Measurements from ENCODE around the gene SH3BP2. TPM values are rescaled to one million over a fixed set of nuclear protein-coding genes. Genes with fewer than 3 reads are reported as not detected.
A peak's percentile ranks its signal among the peaks of the same experiment; 100 is the strongest.

Gene SH3BP2
- polyA plus RNA-seq, 3 donors from 2014 or later: 12.6 to 71.0 (median 22.7) TPM

GRCh38 chr4:2817701-2818350 lies 24.9 kb downstream of the SH3BP2 start:
- Mint-ChIP-seq H3K4me3 (peak overlapping the region; percentile 87 to 99 (median 88)), H3K27ac (peak overlapping the region; percentile 85 to 99 (median 89)), H3K36me3 (peaks cover 10 to 14% (median 11%) of the 10 kb centered on the region in 3 donors), H3K4me1 (peaks cover 71 to 72% of the 10 kb centered on the region in 2 donors), H3K27me3 (ENCODE audit: low read depth in 3 of 3) (peaks cover 0 to 9% (median 4%) of the 10 kb centered on the region in 3 donors), H3K9me3 (no peaks in the 10 kb centered on the region)
- DNase-seq: no peak

DNA sequence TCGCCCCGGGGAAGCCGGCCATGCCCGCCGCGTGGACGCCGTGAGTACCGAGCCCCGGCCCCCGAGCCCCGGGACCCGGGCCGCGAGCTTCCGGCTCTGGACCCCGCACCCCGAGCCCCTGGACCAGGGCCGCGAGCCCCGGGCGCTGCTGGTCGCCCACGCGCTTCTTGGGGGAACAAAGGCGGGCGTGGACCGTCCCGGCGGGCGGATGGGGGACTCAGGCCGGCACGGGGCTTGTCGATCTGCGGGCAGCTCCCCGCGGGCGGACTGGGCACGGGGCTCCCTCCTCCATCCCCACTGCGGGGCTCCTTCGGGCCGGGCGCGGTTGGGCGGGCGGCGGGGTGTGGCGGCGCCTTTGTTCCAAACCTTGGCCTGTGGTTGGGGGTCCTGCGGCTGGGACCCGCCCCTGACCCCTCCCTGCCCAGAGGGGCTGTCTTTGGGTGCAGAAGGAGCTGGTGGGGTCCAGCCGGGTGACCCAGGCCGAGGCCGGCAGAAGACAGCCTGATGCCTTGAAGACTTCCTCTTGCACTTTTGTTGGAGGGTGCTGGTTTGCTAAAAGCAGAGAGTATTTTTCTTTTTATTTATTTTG lies 25.6 kb downstream of the SH3BP2 start:
- Mint-ChIP-seq H3K36me3 (peaks cover 10 to 13% (median 11%) of the 10 kb centered on the region in 3 donors), H3K4me3 (peak overlapping the region; percentile 71 to 81 (median 77)), H3K27ac (peak overlapping the region in 4 of 6 donors; percentile 64 to 87 (median 80)), H3K27me3 (ENCODE audit: low read depth in 3 of 3) (peaks cover 0 to 7% (median 2%) of the 10 kb centered on the region in 3 donors), H3K9me3 (no peaks in the 10 kb centered on the region), H3K4me1 (peaks cover 65 to 71% of the 10 kb centered on the region in 2 donors)
- no peak for DNase-seq

GRCh38 chr4:2819244-2820215 lies 26.6 kb downstream of the SH3BP2 start:
- Mint-ChIP-seq H3K27me3 (ENCODE audit: low read depth in 3 of 3) (peaks cover 0 to 7% (median 2%) of the 10 kb centered on the region in 3 donors), H3K36me3 (peaks cover 8 to 10% (median 10%) of the 10 kb centered on the region in 3 donors), H3K27ac (peak overlapping the region; percentile 79 to 91 (median 86)), H3K4me3 (peak overlapping the region; percentile 71 to 81 (median 77)), H3K9me3 (no peaks in the 10 kb centered on the region), H3K4me1 (peaks cover 54 to 66% of the 10 kb centered on the region in 2 donors)
- DNase-seq: no peak

DNA sequence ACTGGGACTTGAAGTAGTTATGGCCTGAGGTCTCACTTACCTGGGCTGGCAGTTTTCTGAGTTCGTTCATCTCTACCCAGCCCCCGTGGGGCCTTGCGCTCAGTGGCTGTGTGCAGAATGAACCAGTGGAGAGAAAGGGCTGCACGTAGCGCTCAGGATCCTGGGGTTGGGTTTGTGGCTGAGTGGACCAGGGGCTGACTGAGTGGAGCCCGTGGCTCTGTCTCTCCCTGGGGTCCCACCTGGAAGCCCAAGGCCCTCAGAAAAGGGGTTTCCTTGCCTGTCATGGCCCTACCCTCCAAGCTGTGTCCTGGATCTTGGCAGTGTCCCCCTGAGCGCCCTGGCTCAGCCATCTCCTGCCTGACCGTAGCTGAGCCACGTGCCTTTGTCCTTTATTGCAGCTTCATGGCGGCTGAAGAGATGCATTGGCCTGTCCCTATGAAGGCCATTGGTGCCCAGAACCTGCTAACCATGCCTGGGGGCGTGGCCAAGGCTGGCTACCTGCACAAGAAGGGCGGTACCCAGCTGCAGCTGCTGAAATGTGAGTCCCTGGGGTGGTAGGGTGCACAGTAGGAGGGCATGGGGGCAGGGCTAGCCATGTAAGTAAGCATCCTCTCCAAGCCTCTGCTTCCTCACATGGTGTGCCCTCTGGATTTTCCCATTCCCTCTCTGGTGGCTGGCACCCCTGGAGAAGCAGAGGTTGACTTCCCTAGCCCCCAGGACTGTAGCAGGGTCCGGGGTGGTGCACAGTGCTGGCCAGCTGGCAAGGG lies 27.5 kb downstream of the SH3BP2 start:
- Mint-ChIP-seq H3K36me3 (peaks cover 10 to 13% (median 11%) of the 10 kb centered on the region in 3 donors), H3K4me1 (peaks cover 48 to 60% of the 10 kb centered on the region in 2 donors), H3K4me3 (peak overlapping the region in 4 of 5 donors; percentile 47 to 78 (median 71)), H3K9me3 (peaks cover 0 to 1% (median 0%) of the 10 kb centered on the region in 6 donors), H3K27ac (peak overlapping the region; percentile 79 to 91 (median 86)), H3K27me3 (ENCODE audit: low read depth in 3 of 3) (peaks cover 0 to 7% (median 2%) of the 10 kb centered on the region in 3 donors)
- no peak for DNase-seq

- Mint-ChIP-seq H3K9me3 (peaks cover 0 to 1% (median 0%) of the 10 kb centered on the region in 6 donors), H3K36me3 (peaks cover 3 to 18% (median 8%) of the 10 kb centered on the region in 3 donors), H3K27ac (peak overlapping the region in 4 of 6 donors; percentile 46 to 73 (median 58)), H3K4me1 (peaks cover 37 to 52% of the 10 kb centered on the region in 2 donors), H3K27me3 (ENCODE audit: low read depth in 3 of 3) (peaks cover 0 to 1% (median 0%) of the 10 kb centered on the region in 3 donors), H3K4me3 (no peak overlapping the region)
- DNase-seq: no peak
These were observed 29.8 kb downstream of the SH3BP2 start for GRCh38 chr4:2822461-2823300.

- Mint-ChIP-seq H3K27me3 (ENCODE audit: low read depth in 3 of 3) (peaks cover 0 to 1% (median 0%) of the 10 kb centered on the region in 3 donors), H3K9me3 (peaks cover 0 to 1% (median 0%) of the 10 kb centered on the region in 6 donors), H3K27ac (peak overlapping the region in 2 of 6 donors; percentile 21 to 61), H3K4me1 (peaks cover 37 to 52% of the 10 kb centered on the region in 2 donors), H3K4me3 (no peak overlapping the region), H3K36me3 (peaks cover 3 to 18% (median 8%) of the 10 kb centered on the region in 3 donors)
- no peak for DNase-seq
These were observed 30.4 kb downstream of the SH3BP2 start for GRCh38 chr4:2823301-2823670.

GRCh38 chr4:2823671-2824328 lies 30.9 kb downstream of the SH3BP2 start:
- Mint-ChIP-seq H3K4me3 (no peak overlapping the region), H3K36me3 (peaks cover 3 to 19% (median 9%) of the 10 kb centered on the region in 3 donors), H3K27ac (peak overlapping the region in 3 of 6 donors; percentile 11 to 66 (median 61)), H3K27me3 (ENCODE audit: low read depth in 3 of 3) (peaks cover 0 to 1% (median 0%) of the 10 kb centered on the region in 3 donors), H3K4me1 (peaks cover 35 to 52% of the 10 kb centered on the region in 2 donors), H3K9me3 (peaks cover 0 to 1% (median 0%) of the 10 kb centered on the region in 6 donors)
- DNase-seq: no peak

GRCh38 chr4:2824329-2824835 lies 31.5 kb downstream of the SH3BP2 start:
- H3K27me3 Mint-ChIP-seq (ENCODE audit: low read depth in 3 of 3): peaks cover 0 to 3% (median 0%) of the 10 kb centered on the region in 3 donors
- H3K4me1 Mint-ChIP-seq: peaks cover 29 to 47% of the 10 kb centered on the region in 2 donors
- H3K36me3 Mint-ChIP-seq: peaks cover 3 to 23% (median 12%) of the 10 kb centered on the region in 3 donors
- H3K4me3 Mint-ChIP-seq: no peak overlapping the region
- H3K27ac Mint-ChIP-seq: peak overlapping the region in 3 of 6 donors; percentile 40 to 66 (median 62)
- H3K9me3 Mint-ChIP-seq: peaks cover 0 to 1% (median 0%) of the 10 kb centered on the region in 6 donors
- no peak for DNase-seq

GRCh38 chr4:2824836-2825381 lies 32.0 kb downstream of the SH3BP2 start:
- H3K36me3 Mint-ChIP-seq: peaks cover 3 to 23% (median 12%) of the 10 kb centered on the region in 3 donors
- no peak overlapping the region for H3K4me3 Mint-ChIP-seq
- H3K27ac Mint-ChIP-seq: peak overlapping the region in 1 of 6 donors; percentile 74
- H3K9me3 Mint-ChIP-seq: peaks cover 0 to 1% (median 0%) of the 10 kb centered on the region in 6 donors
- DNase-seq: no peak
- peaks cover 24 to 42% of the 10 kb centered on the region in 2 donors for H3K4me1 Mint-ChIP-seq
- peaks cover 0 to 3% (median 0%) of the 10 kb centered on the region in 3 donors for H3K27me3 Mint-ChIP-seq (ENCODE audit: low read depth in 3 of 3)

GRCh38 chr4:2825740-2826139 lies 32.9 kb downstream of the SH3BP2 start:
- no peak for DNase-seq

More at GRCh38 chr4:2825740-2826139, 32.9 kb downstream of the SH3BP2 start:
- peaks cover 16 to 33% of the 10 kb centered on the region in 2 donors for H3K4me1 Mint-ChIP-seq
- H3K27me3 Mint-ChIP-seq (ENCODE audit: low read depth in 3 of 3): peaks cover 0 to 3% (median 0%) of the 10 kb centered on the region in 3 donors
- peaks cover 0 to 1% (median 0%) of the 10 kb centered on the region in 6 donors for H3K9me3 Mint-ChIP-seq
- H3K4me3 Mint-ChIP-seq: no peak overlapping the region
- H3K27ac Mint-ChIP-seq: peak overlapping the region in 1 of 6 donors; percentile 74
- H3K36me3 Mint-ChIP-seq: peaks cover 3 to 23% (median 12%) of the 10 kb centered on the region in 3 donors
